HL-60 (cell line): ENCODE results near the gene USP31.

Source experiments
- GABPA ChIP-seq: IDR thresholded peaks from 2 replicates; pipeline ENCODE4 v1.6.1; 2012; ENCODE audit warnings: low read depth
- POLR2AphosphoS5 ChIP-seq: IDR thresholded peaks from 2 replicates; pipeline ENCODE4 v1.6.1; 2012; ENCODE audit warnings: low read depth
- SPI1 ChIP-seq: IDR thresholded peaks from 2 replicates; pipeline ENCODE4 v1.6.1; 2012; ENCODE audit warnings: low read depth, mild to moderate bottlenecking, borderline replicate concordance
- TF ChIP-seq, protein P1 (sequence below): IDR thresholded peaks from one replicate; pipeline ENCODE4 v1.5.1; 2011; ENCODE audit warnings: low read length, control low read depth, inconsistent platforms; ENCODE audit not compliant: insufficient read depth
- TF ChIP-seq, protein P2 (sequence below): IDR thresholded peaks from 2 replicates; pipeline ENCODE4 v1.6.1; 2012; ENCODE audit warnings: low read depth; ENCODE audit not compliant: insufficient replicate concordance

DNA sequence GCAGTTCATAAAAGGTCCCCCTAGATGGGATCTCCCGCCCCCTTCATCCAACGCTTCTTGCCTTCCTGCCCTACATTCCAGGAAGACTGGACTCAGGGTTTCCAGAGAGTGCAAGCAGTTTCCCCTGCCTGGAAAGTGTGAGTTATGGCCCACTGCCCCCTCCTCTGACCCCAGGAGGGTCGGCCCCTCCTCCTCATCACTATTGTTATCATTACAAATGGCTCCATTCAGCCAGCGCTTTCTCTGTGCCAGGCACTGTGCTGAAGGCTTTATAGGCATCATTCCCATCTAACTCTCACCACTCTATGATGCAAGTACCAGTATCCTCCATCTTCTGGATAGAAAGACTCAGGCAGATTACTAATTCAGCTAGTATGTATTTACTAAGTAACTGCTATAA lies 90.7 kb downstream of the USP31 start:
- TF ChIP-seq, protein P1, sequence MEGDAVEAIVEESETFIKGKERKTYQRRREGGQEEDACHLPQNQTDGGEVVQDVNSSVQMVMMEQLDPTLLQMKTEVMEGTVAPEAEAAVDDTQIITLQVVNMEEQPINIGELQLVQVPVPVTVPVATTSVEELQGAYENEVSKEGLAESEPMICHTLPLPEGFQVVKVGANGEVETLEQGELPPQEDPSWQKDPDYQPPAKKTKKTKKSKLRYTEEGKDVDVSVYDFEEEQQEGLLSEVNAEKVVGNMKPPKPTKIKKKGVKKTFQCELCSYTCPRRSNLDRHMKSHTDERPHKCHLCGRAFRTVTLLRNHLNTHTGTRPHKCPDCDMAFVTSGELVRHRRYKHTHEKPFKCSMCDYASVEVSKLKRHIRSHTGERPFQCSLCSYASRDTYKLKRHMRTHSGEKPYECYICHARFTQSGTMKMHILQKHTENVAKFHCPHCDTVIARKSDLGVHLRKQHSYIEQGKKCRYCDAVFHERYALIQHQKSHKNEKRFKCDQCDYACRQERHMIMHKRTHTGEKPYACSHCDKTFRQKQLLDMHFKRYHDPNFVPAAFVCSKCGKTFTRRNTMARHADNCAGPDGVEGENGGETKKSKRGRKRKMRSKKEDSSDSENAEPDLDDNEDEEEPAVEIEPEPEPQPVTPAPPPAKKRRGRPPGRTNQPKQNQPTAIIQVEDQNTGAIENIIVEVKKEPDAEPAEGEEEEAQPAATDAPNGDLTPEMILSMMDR: no peak
- TF ChIP-seq POLR2AphosphoS5 (no peak), SPI1 (no peak), GABPA (no peak)
- TF ChIP-seq, protein P2, sequence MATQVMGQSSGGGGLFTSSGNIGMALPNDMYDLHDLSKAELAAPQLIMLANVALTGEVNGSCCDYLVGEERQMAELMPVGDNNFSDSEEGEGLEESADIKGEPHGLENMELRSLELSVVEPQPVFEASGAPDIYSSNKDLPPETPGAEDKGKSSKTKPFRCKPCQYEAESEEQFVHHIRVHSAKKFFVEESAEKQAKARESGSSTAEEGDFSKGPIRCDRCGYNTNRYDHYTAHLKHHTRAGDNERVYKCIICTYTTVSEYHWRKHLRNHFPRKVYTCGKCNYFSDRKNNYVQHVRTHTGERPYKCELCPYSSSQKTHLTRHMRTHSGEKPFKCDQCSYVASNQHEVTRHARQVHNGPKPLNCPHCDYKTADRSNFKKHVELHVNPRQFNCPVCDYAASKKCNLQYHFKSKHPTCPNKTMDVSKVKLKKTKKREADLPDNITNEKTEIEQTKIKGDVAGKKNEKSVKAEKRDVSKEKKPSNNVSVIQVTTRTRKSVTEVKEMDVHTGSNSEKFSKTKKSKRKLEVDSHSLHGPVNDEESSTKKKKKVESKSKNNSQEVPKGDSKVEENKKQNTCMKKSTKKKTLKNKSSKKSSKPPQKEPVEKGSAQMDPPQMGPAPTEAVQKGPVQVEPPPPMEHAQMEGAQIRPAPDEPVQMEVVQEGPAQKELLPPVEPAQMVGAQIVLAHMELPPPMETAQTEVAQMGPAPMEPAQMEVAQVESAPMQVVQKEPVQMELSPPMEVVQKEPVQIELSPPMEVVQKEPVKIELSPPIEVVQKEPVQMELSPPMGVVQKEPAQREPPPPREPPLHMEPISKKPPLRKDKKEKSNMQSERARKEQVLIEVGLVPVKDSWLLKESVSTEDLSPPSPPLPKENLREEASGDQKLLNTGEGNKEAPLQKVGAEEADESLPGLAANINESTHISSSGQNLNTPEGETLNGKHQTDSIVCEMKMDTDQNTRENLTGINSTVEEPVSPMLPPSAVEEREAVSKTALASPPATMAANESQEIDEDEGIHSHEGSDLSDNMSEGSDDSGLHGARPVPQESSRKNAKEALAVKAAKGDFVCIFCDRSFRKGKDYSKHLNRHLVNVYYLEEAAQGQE: no peak
